GM12864 (cell line): Measurements from ENCODE around the gene ANO1.

Experiments
- DNase-seq: peaks from one replicate; pipeline ENCODE4 v3.0.0-alpha.2; 2011; ENCODE audit warnings: low read depth
- H3K4me3 ChIP-seq: 2 replicates; pipeline ENCODE4 v1.5.1; 2011; ENCODE audit warnings: mild to moderate bottlenecking, low read depth, low read length, control low read depth
- CTCF ChIP-seq: IDR thresholded peaks from 2 replicates; pipeline ENCODE4 v1.5.1; 2011; ENCODE audit warnings: low read depth, mild to moderate bottlenecking, moderate library complexity, low read length, control low read depth, inconsistent platforms; ENCODE audit errors: missing control alignments

ANO1 gene

GRCh38 chr11:70119502-70119901, 41.4 kb downstream of the ANO1 start:
- TF ChIP-seq CTCF = no peak
- no peak overlapping the region for H3K4me3 ChIP-seq
- DNase-seq = no peak

- H3K4me3 ChIP-seq = no peak overlapping the region
- TF ChIP-seq CTCF = no peak
- no peak for DNase-seq
Measured at GRCh38 chr11:70120674-70121073, 42.6 kb downstream of the ANO1 start.

GRCh38 chr11:70122490-70123198, 44.5 kb downstream of the ANO1 start:
- DNase-seq = no peak
- no peak for TF ChIP-seq CTCF
- H3K4me3 ChIP-seq = no peak overlapping the region

GRCh38 chr11:70123711-70124110, 45.6 kb downstream of the ANO1 start:
- no peak for TF ChIP-seq CTCF
- no peak for DNase-seq
- H3K4me3 ChIP-seq = no peak overlapping the region

- no peak for DNase-seq
- H3K4me3 ChIP-seq = no peak overlapping the region
- TF ChIP-seq CTCF = no peak
Measured at GRCh38 chr11:70124321-70125000, 46.3 kb downstream of the ANO1 start.

GRCh38 chr11:70126494-70126893, 48.4 kb downstream of the ANO1 start:
- no peak overlapping the region for H3K4me3 ChIP-seq
- no peak for DNase-seq
- TF ChIP-seq CTCF = no peak
